Transverse colon (tissue), 4 donors: ENCODE results near the gene SEPTIN14. TPM values are rescaled to one million over a fixed set of nuclear protein-coding genes. Genes with fewer than 3 reads are reported as not detected.
"Not testable (repeated sequence)": the region's sequence is repeated elsewhere in the genome, so short reads cannot be mapped to it uniquely, and the experiment has no call there.

Source experiments
- DNase-seq: peaks from one replicate; pipeline ENCODE4 v3.0.0-alpha.2; 2019
- H3K27ac ChIP-seq, 4 donors: fragments of 200-600 bp; sonication (generic); 2 replicates each; pipeline ENCODE4 v1.5.1; 2016 to 2018; ENCODE audit warnings: inconsistent platforms in 4 of 4
- H3K27me3 ChIP-seq: fragments of 200-600 bp; sonication (generic); 2 replicates; pipeline ENCODE4 v1.5.1; 2017; ENCODE audit warnings: inconsistent platforms
- H3K36me3 ChIP-seq, 4 donors: fragments of 200-600 bp; sonication (generic); 2 replicates each; pipeline ENCODE4 v1.5.1; 2017 to 2019; ENCODE audit warnings: inconsistent platforms in 4 of 4
- H3K4me1 ChIP-seq, 4 donors: fragments of 200-600 bp; sonication (generic); 2 replicates each; pipeline ENCODE4 v1.5.1; 2017 to 2020; ENCODE audit warnings: inconsistent platforms in 4 of 4
- H3K4me3 ChIP-seq, 4 donors: fragments of 200-600 bp; sonication (generic); 1 replicate in 1 of 4; 2 replicates in 3 of 4; pipeline versions ENCODE4 v1.5.1 to v1.6.1; 2017 to 2019; ENCODE audit warnings: inconsistent platforms in 4 of 4
- H3K9me3 ChIP-seq, 2 donors: fragments of 200-600 bp; sonication (generic); 2 replicates each; pipeline ENCODE4 v1.5.1; 2017 to 2019; ENCODE audit warnings: inconsistent platforms in 2 of 2
- EP300 ChIP-seq: sonication (generic); formaldehyde crosslinking; IDR thresholded peaks from one replicate; pipeline ENCODE4 v1.6.1; 2017; ENCODE audit warnings: antibody characterized with exemption, low read depth
- POLR2A ChIP-seq: fragments of 450-650 bp; IDR thresholded peaks from one replicate; pipeline ENCODE4 v1.6.1; 2016; ENCODE audit warnings: antibody characterized with exemption, mild to moderate bottlenecking, moderate library complexity
- POLR2AphosphoS5 ChIP-seq, 3 donors: sonication (generic); formaldehyde crosslinking; IDR thresholded peaks; one replicate each; pipeline ENCODE4 v1.6.1; 2016; ENCODE audit warnings: antibody characterized with exemption in 3 of 3
- WGBS, 2 donors: methylation state at CpG; one replicate each; pipeline ENCODE4 v1.1.5; 2018; ENCODE audit warnings: low coverage in 1 of 2; 5-methylcytosine and 5-hydroxymethylcytosine counted together
- in situ Hi-C, 4 donors: fragments of 200-750 bp; cut with MboI; loops; one replicate each; pipeline versions ENCODE4 v1.15.0 to v1.15.1; 2017; ENCODE audit warnings: low sequenced_read_pairs in 3 of 4, low pct_ligation_motif_present in 1 of 4, low pct_unique_long_range_greater_than_20kb in 1 of 4
- intact Hi-C: fragments of 100-400 bp; cut with DNase I; formaldehyde crosslinking; loops from one replicate; pipeline ENCODE4 v1.15.1; 2023; ENCODE audit warnings: low total_unique reads
- total RNA-seq, 4 donors: library from RNA; depleted of rRNA; stranded (reverse); fragments of >200 nt; gene quantifications; one replicate each; pipeline ENCODE4 v1.1.0, GENCODE V29; 2016
- TF ChIP-seq, protein P1 (sequence below), 5 experiments: fragments of 200-600 bp in 3 of 5; fragments of 450-650 bp in 2 of 5; sonication (generic) in 3 of 5; IDR thresholded peaks; 1 replicate in 2 of 5; 2 replicates in 3 of 5; pipeline ENCODE4 v1.5.1; 2016 to 2017; ENCODE audit warnings: antibody characterized with exemption in 5 of 5, inconsistent platforms in 3 of 5, mild to moderate bottlenecking in 2 of 5, moderate library complexity in 1 of 5

SEPTIN14 gene
- total RNA-seq, 4 donors from 2014 or later, result not detected

DNA sequence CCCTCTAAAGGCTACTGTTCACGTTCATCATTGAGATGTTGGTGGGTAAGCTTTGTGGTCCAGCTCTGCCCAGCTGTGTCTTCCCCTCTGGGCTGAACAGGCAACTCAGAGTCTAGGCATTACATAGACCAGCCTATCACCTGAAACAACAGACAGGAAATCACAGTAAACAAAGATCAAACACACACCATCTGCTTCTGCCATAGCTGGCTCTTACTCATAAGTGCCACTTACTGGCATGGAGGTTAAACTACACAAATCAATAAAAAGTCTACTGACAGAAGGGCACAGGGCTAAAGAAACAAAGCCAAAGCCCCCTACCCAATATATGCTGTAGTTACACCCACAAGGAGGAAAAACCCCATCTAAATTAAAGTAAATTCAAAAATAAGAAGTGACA lies 35.0 kb downstream of the SEPTIN14 start:
- Histone ChIP-seq H3K9me3 (peaks cover 0 to 3% of the 10 kb centered on the region in 2 donors), H3K36me3 (no peaks in the 10 kb centered on the region), H3K27me3 (no peaks in the 10 kb centered on the region), H3K27ac (no peak overlapping the region), H3K4me1 (no peaks in the 10 kb centered on the region), H3K4me3 (no peak overlapping the region)
- TF ChIP-seq, protein P1, sequence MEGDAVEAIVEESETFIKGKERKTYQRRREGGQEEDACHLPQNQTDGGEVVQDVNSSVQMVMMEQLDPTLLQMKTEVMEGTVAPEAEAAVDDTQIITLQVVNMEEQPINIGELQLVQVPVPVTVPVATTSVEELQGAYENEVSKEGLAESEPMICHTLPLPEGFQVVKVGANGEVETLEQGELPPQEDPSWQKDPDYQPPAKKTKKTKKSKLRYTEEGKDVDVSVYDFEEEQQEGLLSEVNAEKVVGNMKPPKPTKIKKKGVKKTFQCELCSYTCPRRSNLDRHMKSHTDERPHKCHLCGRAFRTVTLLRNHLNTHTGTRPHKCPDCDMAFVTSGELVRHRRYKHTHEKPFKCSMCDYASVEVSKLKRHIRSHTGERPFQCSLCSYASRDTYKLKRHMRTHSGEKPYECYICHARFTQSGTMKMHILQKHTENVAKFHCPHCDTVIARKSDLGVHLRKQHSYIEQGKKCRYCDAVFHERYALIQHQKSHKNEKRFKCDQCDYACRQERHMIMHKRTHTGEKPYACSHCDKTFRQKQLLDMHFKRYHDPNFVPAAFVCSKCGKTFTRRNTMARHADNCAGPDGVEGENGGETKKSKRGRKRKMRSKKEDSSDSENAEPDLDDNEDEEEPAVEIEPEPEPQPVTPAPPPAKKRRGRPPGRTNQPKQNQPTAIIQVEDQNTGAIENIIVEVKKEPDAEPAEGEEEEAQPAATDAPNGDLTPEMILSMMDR (IDR thresholded peaks at IDR 0.05), result no peak
- TF ChIP-seq EP300 (no peak), POLR2A (no peak), POLR2AphosphoS5 (IDR thresholded peaks at IDR 0.05) (no peak)
- in situ Hi-C loops (no loop called here), intact Hi-C loops (no loop called here)
- 70% methylated on average over 1 of the region's 1 CpG; no CpG with 5 or more reads in 1 of the 2 donors for WGBS, 2 donors
- DNase-seq, result no peak

DNA sequence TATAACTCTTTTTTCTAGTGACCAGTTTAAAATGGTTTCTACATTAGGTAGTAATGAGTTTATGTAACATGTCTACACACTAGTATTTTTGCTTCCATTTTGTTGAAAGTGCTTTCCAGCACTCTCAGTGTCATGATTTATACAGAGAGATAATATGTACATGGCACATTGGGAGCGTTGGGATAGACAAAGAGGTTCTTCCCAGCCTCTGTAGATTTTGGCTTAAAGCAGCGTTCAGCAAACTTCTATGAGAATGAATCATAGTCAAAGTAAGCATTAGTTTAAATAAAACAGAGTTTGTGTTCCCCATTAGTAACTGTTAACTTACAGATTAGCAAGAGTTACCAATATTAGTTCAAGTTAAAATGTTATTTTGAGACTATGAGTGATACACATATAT lies 43.9 kb downstream of the SEPTIN14 start:
- Histone ChIP-seq H3K27ac (no peak overlapping the region), H3K27me3 (no peaks in the 10 kb centered on the region), H3K9me3 (peaks cover 0 to 3% of the 10 kb centered on the region in 2 donors), H3K36me3 (no peaks in the 10 kb centered on the region), H3K4me3 (no peak overlapping the region), H3K4me1 (no peaks in the 10 kb centered on the region)
- TF ChIP-seq POLR2AphosphoS5 (IDR thresholded peaks at IDR 0.05), result no peak
- intact Hi-C loops, result no loop called here
- no peak for DNase-seq
- in situ Hi-C loops, result no loop called here
- WGBS, 2 donors, result 75 to 78% methylated on average over 2 of the region's 2 CpGs

DNA sequence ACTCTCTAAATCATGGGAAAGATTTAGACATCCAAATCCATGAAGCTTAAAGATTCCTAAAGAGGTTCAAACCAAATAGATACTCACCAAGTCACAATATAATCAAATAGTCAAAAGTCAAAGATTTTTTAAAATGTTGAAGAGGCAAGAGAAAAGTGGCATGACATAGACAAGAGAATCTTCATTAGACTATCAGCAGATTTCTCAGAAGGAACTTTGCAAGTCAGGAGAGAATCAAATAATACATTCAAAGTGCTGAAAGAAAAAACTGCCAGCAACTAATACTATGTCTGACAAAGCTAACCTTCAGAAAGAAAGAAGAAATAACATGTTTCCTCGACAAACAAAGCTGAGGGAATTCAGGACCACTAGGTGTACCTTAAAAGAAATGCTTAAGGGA lies 65.3 kb downstream of the SEPTIN14 start:
- DNase-seq, H3K27ac ChIP-seq, H3K36me3 ChIP-seq, H3K4me3 ChIP-seq, H3K4me1 ChIP-seq, in situ Hi-C loops, H3K27me3 ChIP-seq, intact Hi-C loops: not testable (repeated sequence)
- H3K9me3 ChIP-seq, result peaks cover 11 to 14% of the 10 kb centered on the region in 2 donors
- WGBS, 2 donors, result 31 to 65% methylated on average over 1 of the region's 1 CpG

DNA sequence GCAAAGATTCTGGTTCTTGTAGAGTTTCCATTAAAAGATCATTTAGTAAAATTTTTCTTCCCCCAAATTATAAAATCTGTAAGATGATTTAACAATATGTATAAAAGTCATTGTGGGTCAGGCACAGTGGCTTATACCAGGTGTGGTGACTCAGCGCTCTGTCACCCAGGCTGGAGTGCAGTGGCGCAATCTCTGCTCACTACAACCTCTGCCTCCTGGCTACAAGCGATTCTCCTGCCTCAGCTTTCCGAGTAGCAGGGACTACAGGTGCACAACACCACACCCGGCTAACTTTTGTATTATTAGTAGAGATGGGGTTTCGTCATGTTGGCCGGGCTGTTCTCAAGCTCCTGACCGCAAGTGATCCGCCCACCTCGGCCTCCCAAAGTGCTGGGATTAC lies 68.0 kb downstream of the SEPTIN14 start:
- Histone ChIP-seq H3K27ac (no peak overlapping the region), H3K36me3 (no peaks in the 10 kb centered on the region), H3K4me3 (no peak overlapping the region), H3K27me3 (no peaks in the 10 kb centered on the region), H3K4me1 (no peaks in the 10 kb centered on the region), H3K9me3 (peaks cover 11 to 14% of the 10 kb centered on the region in 2 donors)
- in situ Hi-C loops, result no loop called here
- no peak for DNase-seq
- intact Hi-C loops, result no loop called here
- TF ChIP-seq EP300, result no peak
- TF ChIP-seq, protein P1 (IDR thresholded peaks at IDR 0.05), result no peak
- no peak for TF ChIP-seq POLR2A
- TF ChIP-seq POLR2AphosphoS5 (IDR thresholded peaks at IDR 0.05), result no peak
- WGBS, 2 donors, result 93 to 100% methylated on average over 1 to 10 of the region's 10 CpGs

DNA sequence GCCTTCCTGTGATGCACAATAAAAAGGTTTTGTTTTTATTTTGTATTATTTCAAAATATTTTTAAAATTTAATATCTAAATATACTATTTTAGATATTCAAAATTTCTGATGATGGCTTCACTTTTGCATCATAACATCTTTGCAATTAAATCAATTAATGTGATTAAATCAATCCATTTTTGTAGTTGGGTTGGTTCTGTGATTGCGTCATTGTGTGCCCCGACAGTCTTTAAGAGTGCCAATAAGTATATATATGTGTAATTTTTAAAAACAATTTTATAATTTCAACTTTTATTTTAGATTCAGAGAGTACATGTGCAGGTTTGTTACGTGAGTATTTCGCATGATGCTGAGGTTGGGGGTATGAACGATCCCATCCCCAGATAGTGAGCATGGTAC lies 70.5 kb downstream of the SEPTIN14 start:
- in situ Hi-C loops, result no loop called here
- Histone ChIP-seq H3K27ac (no peak overlapping the region), H3K4me1 (no peaks in the 10 kb centered on the region), H3K4me3 (no peak overlapping the region), H3K36me3 (no peaks in the 10 kb centered on the region), H3K9me3 (peaks cover 2 to 4% of the 10 kb centered on the region in 2 donors), H3K27me3 (no peaks in the 10 kb centered on the region)
- TF ChIP-seq POLR2A (no peak), POLR2AphosphoS5 (IDR thresholded peaks at IDR 0.05) (no peak), EP300 (no peak)
- TF ChIP-seq, protein P1 (IDR thresholded peaks at IDR 0.05), result no peak
- intact Hi-C loops, result no loop called here
- DNase-seq, result no peak
- 94 to 95% methylated on average over 5 of the region's 5 CpGs for WGBS, 2 donors
